T1000 (cell line): ENCODE data around the gene ACOX2.
"Not testable (repeated sequence)": the region's sequence is repeated elsewhere in the genome, so short reads cannot be mapped to it uniquely, and the experiment has no call there.

Experiments used
- DNase-seq: peaks from one replicate; lab custom pipeline; 2025; ENCODE audit warnings: mixed read lengths; lab: John Stamatoyannopoulos, UW

The ACOX2 gene

GRCh38 chr3:58534592-58535494 lies 2.1 kb downstream of the ACOX2 start:
- DNase-seq, result no peak

- DNase-seq, result peak; percentile 70
These were observed 4.2 kb downstream of the ACOX2 start for GRCh38 chr3:58532794-58533220.

GRCh38 chr3:58531956-58532355 lies 5.0 kb downstream of the ACOX2 start:
- DNase-seq, result no peak

- no peak for DNase-seq
These were observed 5.4 kb downstream of the ACOX2 start for GRCh38 chr3:58531555-58531954.

GRCh38 chr3:58530354-58530865 lies 6.6 kb downstream of the ACOX2 start:
- DNase-seq, result no peak

- no peak for DNase-seq
These were observed 7.3 kb downstream of the ACOX2 start for GRCh38 chr3:58529516-58530353.

- no peak for DNase-seq
These were observed 8.4 kb downstream of the ACOX2 start for GRCh38 chr3:58528629-58529028.

GRCh38 chr3:58527440-58527839 lies 9.6 kb downstream of the ACOX2 start:
- DNase-seq, result not testable (repeated sequence)

- peak; percentile 76 for DNase-seq
These were observed 10.5 kb downstream of the ACOX2 start for GRCh38 chr3:58526515-58526957.

GRCh38 chr3:58524326-58524888 lies 12.6 kb downstream of the ACOX2 start:
- DNase-seq, result no peak

GRCh38 chr3:58522759-58523425 lies 14.1 kb downstream of the ACOX2 start:
- no peak for DNase-seq

- no peak for DNase-seq
These were observed 14.9 kb downstream of the ACOX2 start for GRCh38 chr3:58521917-58522631.

- DNase-seq, result no peak
These were observed 15.7 kb downstream of the ACOX2 start for GRCh38 chr3:58521336-58521670.

GRCh38 chr3:58520403-58521335 lies 16.3 kb downstream of the ACOX2 start:
- DNase-seq, result no peak

- DNase-seq, result no peak
These were observed 17.2 kb downstream of the ACOX2 start for GRCh38 chr3:58519668-58520402.

GRCh38 chr3:58518291-58518789 lies 18.6 kb downstream of the ACOX2 start:
- DNase-seq, result no peak

- DNase-seq, result no peak
These were observed 22.6 kb downstream of the ACOX2 start for GRCh38 chr3:58514405-58514804.

- no peak for DNase-seq
These were observed 28.6 kb downstream of the ACOX2 start for GRCh38 chr3:58508437-58508836.
